ENCODE measurements around the gene WLS.

DNA sequence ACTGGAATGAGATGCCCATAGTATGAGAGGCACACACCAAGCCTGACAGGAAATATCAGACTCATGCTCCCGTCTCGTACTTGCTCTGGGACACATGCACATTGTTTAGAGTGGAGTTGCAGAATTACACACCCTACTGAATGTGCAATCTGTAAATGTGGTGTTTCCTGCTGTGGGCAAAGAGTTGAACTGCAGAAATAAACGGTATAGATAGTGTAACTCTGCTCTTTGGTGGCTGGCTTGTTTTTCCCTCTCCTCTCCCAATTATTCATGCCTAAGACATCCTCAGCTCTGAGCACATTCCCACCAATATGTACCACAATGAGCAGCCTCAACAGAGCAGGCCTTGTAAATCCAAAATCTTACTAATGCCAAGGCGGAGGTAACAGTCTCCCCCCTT, 91.8 kb downstream of the WLS start:
- TF ChIP-seq, protein P1, sequence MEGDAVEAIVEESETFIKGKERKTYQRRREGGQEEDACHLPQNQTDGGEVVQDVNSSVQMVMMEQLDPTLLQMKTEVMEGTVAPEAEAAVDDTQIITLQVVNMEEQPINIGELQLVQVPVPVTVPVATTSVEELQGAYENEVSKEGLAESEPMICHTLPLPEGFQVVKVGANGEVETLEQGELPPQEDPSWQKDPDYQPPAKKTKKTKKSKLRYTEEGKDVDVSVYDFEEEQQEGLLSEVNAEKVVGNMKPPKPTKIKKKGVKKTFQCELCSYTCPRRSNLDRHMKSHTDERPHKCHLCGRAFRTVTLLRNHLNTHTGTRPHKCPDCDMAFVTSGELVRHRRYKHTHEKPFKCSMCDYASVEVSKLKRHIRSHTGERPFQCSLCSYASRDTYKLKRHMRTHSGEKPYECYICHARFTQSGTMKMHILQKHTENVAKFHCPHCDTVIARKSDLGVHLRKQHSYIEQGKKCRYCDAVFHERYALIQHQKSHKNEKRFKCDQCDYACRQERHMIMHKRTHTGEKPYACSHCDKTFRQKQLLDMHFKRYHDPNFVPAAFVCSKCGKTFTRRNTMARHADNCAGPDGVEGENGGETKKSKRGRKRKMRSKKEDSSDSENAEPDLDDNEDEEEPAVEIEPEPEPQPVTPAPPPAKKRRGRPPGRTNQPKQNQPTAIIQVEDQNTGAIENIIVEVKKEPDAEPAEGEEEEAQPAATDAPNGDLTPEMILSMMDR (IDR thresholded peaks at IDR 0.05; ENCODE audit: low read length): no peak
- TF ChIP-seq EZH2 (optimal IDR thresholded peaks at IDR 0.05; ENCODE audit: low read depth, low read length) (no peak), EZH2phosphoT487 (IDR thresholded peaks at IDR 0.05; ENCODE audit: low read length) (no peak)
